ENCODE results near the gene MLANA.

The MLANA gene, protein sequence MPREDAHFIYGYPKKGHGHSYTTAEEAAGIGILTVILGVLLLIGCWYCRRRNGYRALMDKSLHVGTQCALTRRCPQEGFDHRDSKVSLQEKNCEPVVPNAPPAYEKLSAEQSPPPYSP

GRCh38 chr9:5890641-5891040 is at the start of gene MLANA:
Gene MLANA, plus strand, starts transcription at chr9:5890889. Its CDS starts 1,586 bp downstream, at chr9:5892475.
- DNase-seq: no peak

GRCh38 chr9:5841771-5842573 is 48.7 kb upstream of the MLANA start:
- DNase-seq: no peak

DNA sequence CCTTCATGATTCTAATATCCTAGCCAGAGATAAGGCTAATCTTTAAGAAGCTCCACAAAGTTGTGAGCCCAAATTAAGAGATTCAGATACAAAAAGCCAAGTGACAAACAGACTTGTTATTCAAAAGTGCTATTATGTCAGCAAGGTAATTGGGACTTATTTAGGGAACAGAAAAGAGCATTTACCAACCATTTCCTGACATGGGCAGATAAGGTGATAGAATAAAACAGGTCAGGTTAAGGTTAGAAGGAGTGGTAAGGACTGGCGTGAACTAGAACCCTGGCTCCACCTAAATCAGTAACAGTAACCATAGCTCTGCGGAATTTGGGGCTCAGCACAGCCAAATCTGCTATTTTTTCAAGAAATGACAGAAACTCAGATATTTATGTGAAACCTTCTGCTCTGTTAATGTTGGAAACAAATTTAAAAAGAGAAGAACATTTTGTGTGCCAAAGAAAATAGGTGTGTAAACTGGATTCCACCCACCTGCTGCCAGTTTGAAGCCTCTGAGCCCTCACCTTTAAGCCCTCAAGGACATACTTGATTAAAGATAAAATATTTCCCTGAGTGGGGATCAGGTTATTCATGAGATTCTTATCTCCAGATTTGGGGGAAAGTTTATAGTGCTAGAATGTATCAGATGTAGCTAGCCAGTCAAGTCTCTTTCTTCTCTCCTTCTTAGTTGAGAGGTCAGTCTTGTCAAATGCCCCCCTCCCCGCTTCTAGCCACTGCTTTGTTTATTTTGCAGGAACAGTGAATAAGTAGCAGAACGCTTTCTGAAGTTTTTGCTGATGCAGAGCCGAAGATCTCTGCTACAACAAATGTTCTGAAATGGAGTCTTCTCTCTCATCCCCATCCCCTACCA is 47.5 kb upstream of the MLANA start:
- DNase-seq: no peak

DNA sequence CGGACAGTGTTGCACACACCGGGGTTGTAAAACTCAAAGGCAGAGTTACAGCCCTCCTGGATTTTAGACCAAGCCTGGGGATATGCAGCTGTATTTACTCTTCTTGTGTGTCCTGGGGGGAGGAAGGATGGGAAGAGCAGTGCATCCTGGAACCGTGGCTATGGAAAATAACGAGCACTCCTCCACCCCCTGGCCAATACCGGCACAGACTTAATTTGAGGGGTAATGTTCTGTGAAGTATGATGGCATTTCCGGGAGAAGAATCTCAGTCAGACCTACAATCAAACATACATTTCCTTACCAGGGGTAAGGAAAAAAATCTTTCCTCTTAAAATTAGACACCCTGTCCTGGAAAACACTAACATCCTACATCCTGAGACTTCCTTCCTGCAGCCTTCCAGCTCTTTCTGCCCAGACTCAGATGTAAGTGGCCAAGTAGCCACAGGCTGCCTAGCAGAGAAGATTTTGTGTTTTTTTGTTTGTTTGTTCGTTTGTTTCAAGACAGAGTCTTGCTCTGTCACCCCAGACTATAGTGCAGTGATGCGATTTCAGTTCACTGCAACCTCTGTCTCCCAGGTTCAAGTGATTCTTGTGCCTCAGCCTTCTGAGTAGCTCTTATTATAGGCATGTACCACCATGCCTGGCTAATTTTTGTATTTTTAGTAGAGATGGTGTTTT is 46.8 kb upstream of the MLANA start:
- DNase-seq: no peak

GRCh38 chr9:5845157-5845531 is 45.5 kb upstream of the MLANA start:
- DNase-seq: no peak

GRCh38 chr9:5846096-5846495 is 44.6 kb upstream of the MLANA start:
- no peak for DNase-seq

DNA sequence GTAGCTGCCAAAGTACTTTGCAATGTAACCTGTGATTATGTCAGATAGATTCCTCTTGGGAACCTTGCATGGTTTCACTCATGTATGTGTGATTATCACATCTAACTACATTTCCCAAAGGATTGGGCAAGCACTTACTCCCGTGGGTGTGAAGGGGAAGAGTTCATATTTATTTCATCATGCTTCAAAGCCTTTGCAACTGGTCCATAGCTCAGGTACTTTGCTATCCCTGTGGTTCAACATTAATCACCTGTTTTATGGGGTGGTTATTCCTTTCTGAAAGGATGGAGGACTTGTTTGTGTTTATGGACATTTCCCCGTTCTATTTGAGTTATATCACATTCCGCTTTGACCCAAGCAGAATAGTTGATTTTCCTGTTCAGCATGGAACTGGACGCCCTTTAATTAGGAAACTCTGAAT is 44.2 kb upstream of the MLANA start:
- no peak for DNase-seq

- DNase-seq: no peak
These were observed 42.3 kb upstream of the MLANA start for GRCh38 chr9:5848372-5848882.

DNA sequence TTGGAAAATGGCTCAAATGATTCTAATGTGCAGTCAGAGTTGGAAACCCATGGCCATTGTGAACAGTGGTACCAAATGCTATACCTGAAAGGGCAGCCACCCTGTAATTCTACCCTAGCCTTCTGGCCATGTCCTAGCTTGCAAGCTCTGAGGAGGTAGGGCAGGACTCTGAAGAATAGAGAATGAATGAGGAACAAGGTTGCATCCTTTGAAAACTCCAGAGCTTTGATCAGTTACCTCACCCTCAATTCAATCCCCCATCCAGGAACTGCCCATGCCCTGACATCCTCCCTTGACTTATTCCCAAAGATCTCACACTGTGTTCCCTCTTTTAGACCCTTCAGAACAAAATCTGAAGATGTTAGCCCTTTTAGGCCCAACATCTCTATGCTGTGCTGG is 40.0 kb upstream of the MLANA start:
- DNase-seq: no peak

DNA sequence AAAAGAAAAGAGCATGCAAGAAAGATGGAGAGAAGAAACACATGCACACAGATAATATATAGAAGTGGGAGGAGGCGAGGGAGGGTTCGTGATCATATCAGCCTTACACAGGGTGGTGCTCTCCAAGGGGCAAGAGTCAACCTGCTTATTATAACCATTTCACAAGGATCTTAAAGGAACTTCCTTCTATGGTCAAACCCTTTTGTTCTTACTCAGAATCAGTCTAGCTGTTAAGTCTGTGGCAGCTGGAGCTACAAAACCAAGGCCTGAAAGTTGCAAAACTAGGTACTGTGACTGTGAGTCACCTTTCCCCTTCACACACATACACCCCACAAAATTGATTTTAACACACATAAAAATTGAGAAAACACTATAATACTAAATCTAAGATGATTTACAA is 39.2 kb upstream of the MLANA start:
- no peak for DNase-seq

DNA sequence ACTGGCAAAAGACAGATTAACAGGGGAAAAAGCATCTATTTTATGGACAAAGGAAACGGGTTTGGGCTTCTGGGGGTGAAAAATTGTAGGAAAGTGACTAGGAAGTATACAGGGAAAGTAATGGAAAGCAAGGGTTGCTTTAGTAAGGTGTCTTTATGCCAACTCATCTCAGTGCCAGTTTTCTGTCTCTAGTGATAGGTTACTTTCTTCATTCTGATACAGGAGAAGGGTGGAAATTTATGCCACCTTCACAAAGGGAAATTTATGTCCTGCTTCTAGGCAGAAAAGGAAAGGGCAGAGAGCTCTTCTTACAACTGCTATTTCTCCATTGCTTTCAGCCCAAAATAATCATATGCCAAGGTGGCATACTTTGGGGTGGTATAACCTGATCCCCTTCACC is 37.7 kb upstream of the MLANA start:
- no peak for DNase-seq

DNA sequence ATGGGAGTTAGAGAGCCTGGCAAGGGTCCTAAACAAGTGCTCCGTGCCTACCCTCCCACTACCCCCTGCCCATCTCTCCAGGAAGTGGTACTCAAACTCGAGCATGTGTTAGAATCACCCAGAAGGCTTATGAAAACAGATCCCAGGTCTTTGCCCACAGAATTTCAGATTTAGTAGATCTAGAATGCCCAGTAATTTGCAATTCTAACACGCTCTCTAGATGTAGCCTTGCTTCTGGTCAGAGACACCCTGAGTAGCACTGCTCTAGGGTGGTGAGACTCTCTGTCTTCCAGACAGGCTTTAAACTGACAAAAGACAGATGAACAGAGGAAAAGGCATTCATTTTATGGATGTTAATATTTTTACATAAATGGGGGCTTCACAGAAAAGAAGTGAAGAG is 37.1 kb upstream of the MLANA start:
- DNase-seq: no peak

DNA sequence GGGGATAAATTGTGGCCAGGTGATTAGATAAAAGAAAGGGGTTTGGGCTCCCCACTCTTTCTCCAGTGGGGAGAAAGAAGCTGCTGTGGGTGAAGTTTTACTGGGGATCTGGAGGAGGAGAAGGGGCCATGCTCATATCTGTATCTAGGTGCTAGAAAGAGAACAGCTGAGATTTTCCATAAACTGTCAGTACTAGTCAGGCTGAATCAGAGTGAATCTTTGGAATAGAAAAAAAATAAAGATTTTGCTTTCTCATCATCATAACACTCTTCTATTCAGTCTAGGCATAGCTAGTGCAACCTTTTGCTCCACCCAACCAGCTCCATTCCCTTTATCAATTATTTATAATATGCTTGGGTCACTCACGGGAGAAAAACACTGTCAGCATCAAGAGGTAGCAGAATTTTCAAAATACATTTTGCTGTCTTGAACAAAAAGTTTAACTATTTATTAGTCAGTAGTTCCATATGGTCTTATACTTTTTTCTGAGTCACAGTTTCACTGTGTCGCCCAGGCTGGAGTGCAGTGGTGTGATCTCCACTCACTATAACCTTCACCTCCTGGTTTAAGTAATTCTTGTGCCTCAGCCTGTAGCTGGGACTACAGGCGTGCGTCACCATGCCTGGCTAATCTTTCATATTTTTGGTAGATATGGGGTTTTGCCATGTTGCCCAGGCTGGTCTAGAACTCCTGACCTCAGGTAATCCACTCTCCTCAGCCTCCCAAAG is 36.5 kb upstream of the MLANA start:
- no peak for DNase-seq

DNA sequence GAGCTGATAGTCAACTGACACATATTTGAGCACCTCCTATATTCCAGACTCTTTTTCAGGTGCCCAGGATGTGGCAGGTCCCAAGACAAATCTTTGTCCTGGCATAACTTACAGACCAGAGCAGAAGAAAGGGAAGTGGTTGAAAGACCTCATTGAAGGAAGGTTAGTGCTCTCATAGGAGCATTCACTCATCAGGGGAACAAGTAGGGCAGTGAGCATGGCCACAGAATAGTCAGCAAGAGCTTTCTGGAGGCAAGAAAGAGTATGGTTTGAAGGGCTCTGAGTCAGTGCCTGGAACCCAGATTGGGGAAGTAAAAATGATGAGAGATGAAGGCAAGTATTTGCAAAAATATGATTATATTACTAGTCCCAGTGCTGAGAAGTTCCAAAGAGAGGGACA is 32.8 kb upstream of the MLANA start:
- DNase-seq: no peak

DNA sequence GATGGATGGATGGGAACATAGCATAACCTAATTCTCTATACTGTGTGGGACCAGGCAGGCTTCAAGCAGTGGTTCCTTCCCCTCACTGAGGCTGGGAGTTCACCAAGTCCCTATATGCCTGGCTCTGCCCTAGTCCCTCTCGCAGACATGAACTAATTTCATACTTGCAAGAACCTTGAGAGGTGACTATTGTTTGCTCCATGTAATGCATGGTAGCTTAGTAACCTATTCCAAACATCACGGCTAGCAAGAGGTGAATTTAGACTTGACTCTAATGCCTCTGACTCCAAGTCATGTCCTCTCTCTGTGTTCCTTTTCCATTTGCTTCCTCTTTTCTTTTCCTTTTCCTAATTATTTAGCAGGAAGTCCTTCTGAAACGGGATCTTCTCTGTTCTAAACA is 31.9 kb upstream of the MLANA start:
- no peak for DNase-seq

- DNase-seq: no peak
These were observed 27.5 kb upstream of the MLANA start for GRCh38 chr9:5863092-5863746.

GRCh38 chr9:5864446-5864845 is 26.2 kb upstream of the MLANA start:
- no peak for DNase-seq

DNA sequence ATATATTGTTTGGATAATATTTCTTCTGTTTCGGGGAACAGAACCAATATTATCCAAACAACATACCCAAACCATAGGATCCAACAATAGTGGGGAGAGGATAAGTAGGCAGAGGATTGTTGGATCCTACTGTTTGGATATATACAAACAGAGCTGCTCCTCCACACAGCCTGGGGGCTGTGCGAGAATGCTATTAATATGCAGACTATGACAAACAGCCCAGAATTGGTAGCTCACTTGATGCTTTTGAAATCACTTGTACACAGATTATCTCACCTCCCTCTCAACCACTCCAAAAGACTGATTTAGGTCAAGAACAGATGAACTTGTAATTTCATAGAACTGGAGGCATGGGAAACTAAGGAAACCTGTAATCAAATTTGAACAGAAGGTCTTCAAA is 24.4 kb upstream of the MLANA start:
- DNase-seq: no peak

GRCh38 chr9:5866685-5867084 is 24.0 kb upstream of the MLANA start:
- no peak for DNase-seq

- no peak for DNase-seq
These were observed 22.5 kb upstream of the MLANA start for GRCh38 chr9:5868235-5868634.

All from anterior cingulate cortex (tissue), 58 donors.